ENCODE results near the gene SLC4A8. TPM values are rescaled to one million over a fixed set of nuclear protein-coding genes. Genes with fewer than 3 reads are reported as not detected.

Gene SLC4A8
- polyA plus RNA-seq, 1 donor (not counting 4 experiments of a cell fraction or from before 2014, with no cell fraction given), result 2.3 TPM

DNA sequence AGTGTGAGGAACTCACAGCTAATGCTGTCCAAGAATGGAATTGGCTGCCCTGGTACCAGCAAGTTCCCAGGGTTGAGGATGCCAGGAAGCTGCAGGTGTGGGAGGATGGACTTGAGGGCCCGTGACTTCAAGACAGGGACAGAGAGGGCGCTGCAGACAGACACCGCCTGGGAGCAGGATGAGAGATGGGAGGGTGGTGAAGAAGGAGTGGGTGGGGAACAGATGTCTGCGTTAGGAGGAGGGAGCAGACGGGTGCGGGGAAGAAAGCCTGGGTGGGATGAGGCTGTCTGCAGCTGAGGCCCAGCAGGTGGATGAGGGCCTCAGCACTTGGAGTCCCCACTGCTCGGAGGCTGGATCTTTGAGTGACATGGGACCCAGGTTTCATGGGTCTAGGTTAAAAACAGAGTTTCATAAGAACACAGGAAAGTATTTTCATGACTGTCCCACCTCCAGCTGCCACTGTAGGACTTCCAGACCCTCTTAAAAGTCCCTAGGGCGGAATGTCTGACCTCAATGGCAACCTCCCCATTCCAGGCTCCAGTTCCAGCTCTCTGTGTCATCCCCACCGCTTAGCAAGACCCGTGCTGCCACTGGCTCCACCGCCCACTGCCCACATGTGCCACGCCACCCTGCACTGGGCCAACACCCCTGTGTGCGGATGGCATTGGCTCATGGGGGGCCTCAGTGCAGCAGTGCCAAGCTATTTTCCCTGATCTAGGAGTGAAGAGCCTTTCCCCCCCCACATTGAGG, 96.1 kb downstream of the SLC4A8 start:
- TF ChIP-seq, protein P1, sequence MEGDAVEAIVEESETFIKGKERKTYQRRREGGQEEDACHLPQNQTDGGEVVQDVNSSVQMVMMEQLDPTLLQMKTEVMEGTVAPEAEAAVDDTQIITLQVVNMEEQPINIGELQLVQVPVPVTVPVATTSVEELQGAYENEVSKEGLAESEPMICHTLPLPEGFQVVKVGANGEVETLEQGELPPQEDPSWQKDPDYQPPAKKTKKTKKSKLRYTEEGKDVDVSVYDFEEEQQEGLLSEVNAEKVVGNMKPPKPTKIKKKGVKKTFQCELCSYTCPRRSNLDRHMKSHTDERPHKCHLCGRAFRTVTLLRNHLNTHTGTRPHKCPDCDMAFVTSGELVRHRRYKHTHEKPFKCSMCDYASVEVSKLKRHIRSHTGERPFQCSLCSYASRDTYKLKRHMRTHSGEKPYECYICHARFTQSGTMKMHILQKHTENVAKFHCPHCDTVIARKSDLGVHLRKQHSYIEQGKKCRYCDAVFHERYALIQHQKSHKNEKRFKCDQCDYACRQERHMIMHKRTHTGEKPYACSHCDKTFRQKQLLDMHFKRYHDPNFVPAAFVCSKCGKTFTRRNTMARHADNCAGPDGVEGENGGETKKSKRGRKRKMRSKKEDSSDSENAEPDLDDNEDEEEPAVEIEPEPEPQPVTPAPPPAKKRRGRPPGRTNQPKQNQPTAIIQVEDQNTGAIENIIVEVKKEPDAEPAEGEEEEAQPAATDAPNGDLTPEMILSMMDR (optimal IDR thresholded peaks at IDR 0.05 in 1 of 3, IDR thresholded peaks at IDR 0.05 in 1 of 3, conservative IDR thresholded peaks at IDR 0.05 in 1 of 3; ENCODE audit: extremely low read depth in 1 of 3, insufficient read depth in 2 of 3, low read length in 3 of 3), result no peak
- TF ChIP-seq EZH2 (IDR thresholded peaks at IDR 0.05; ENCODE audit: low read length), result no peak
- Histone ChIP-seq H3K27ac (ENCODE audit: control insufficient read depth, insufficient read depth, low read length) (no peak overlapping the region), H3K36me3 (ENCODE audit: control insufficient read depth in 2 of 2, extremely low read depth in 1 of 2, insufficient read depth in 2 of 2, low read length in 2 of 2) (no peaks in the 10 kb centered on the region), H3K4me2 (ENCODE audit: control insufficient read depth, extremely low read depth, insufficient read depth, low read depth, low read length) (no peak overlapping the region), H2AFZ (ENCODE audit: control insufficient read depth, low read length) (no peak overlapping the region), H3K9me1 (ENCODE audit: control insufficient read depth, extremely low read depth, insufficient read depth, low read length) (peaks cover 2% of the 10 kb centered on the region), H3K79me2 (ENCODE audit: control insufficient read depth, insufficient read depth, low read length) (no peaks in the 10 kb centered on the region), H3K4me3 (ENCODE audit: control insufficient read depth in 2 of 3, extremely low read depth in 1 of 3, insufficient read depth in 2 of 3, low read depth in 1 of 3, low read length in 3 of 3) (no peak overlapping the region), H3K9me3 (ENCODE audit: control insufficient read depth, low read depth, low read length) (no peaks in the 10 kb centered on the region), H3K4me1 (ENCODE audit: control insufficient read depth, extremely low read depth, insufficient read depth, low read length) (no peaks in the 10 kb centered on the region), H3K27me3 (ENCODE audit: control insufficient read depth, extremely low read depth, insufficient read depth, low read length) (peaks cover 3% of the 10 kb centered on the region), H3K9ac (ENCODE audit: control insufficient read depth, extremely low read depth, insufficient read depth, low read length) (no peak overlapping the region), H4K20me1 (ENCODE audit: control insufficient read depth, extremely low read depth, insufficient read depth, low read length) (no peaks in the 10 kb centered on the region)
- dilution Hi-C loops (cut with MboI; ENCODE audit: extremely low pct_ligation_motif_present, low sequenced_read_pairs), result no loop called here
- no peak for DNase-seq (ENCODE audit: low read depth, low spot score)
- FAIRE-seq, result no peak

DNA sequence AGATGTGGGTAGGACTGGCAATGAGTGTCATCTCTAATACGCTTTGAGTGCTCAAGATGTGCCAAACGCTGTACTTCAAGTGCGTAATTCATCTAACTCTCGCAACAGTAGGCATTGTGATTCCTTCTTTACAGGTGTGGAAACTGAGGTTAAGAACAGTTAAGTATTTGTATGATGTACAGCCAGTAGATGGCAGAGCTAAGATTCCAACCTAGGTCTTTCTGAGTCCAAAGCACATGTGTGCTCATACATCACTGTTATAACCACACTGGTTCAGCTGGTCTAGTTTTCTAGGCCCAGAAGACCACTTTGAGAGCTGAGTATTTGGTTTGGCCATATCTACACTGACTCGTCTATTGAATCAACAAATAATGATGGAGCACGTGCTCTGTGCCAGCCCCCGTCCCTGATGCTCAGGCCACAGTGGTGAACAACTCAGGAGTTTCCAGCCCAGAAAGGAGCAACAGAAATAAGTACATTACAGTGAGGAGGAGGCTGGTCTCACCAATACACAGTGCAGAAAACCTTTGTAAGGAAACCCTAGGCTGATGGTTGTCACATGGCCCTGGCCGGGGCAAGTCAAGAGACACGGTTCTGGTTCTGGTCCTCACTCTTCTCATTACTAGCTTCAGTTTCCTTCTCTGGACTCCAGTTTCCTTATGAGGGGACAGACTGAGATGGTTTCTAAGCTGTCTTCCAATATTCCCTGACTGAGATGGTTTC, 97.1 kb downstream of the SLC4A8 start:
- H3K9me3 ChIP-seq (ENCODE audit: control insufficient read depth, low read depth, low read length), result no peaks in the 10 kb centered on the region
- H3K36me3 ChIP-seq (ENCODE audit: control insufficient read depth in 2 of 2, extremely low read depth in 1 of 2, insufficient read depth in 2 of 2, low read length in 2 of 2), result no peaks in the 10 kb centered on the region
- TF ChIP-seq, protein P1 (optimal IDR thresholded peaks at IDR 0.05 in 1 of 3, IDR thresholded peaks at IDR 0.05 in 1 of 3, conservative IDR thresholded peaks at IDR 0.05 in 1 of 3; ENCODE audit: extremely low read depth in 1 of 3, insufficient read depth in 2 of 3, low read length in 3 of 3), result peak in 1 of 3 experiments; percentile 10
- TF ChIP-seq EZH2 (IDR thresholded peaks at IDR 0.05; ENCODE audit: low read length), result no peak
- H3K4me2 ChIP-seq (ENCODE audit: control insufficient read depth, extremely low read depth, insufficient read depth, low read depth, low read length), result no peak overlapping the region
- no peaks in the 10 kb centered on the region for H4K20me1 ChIP-seq (ENCODE audit: control insufficient read depth, extremely low read depth, insufficient read depth, low read length)
- H2AFZ ChIP-seq (ENCODE audit: control insufficient read depth, low read length), result no peak overlapping the region
- H3K9ac ChIP-seq (ENCODE audit: control insufficient read depth, extremely low read depth, insufficient read depth, low read length), result no peak overlapping the region
- no peak for FAIRE-seq
- H3K79me2 ChIP-seq (ENCODE audit: control insufficient read depth, insufficient read depth, low read length), result no peaks in the 10 kb centered on the region
- dilution Hi-C loops (cut with MboI; ENCODE audit: extremely low pct_ligation_motif_present, low sequenced_read_pairs), result no loop called here
- H3K4me3 ChIP-seq (ENCODE audit: control insufficient read depth in 2 of 3, extremely low read depth in 1 of 3, insufficient read depth in 2 of 3, low read depth in 1 of 3, low read length in 3 of 3), result no peak overlapping the region
- H3K27ac ChIP-seq (ENCODE audit: control insufficient read depth, insufficient read depth, low read length), result no peak overlapping the region
- H3K4me1 ChIP-seq (ENCODE audit: control insufficient read depth, extremely low read depth, insufficient read depth, low read length), result no peaks in the 10 kb centered on the region
- peaks cover 2% of the 10 kb centered on the region for H3K9me1 ChIP-seq (ENCODE audit: control insufficient read depth, extremely low read depth, insufficient read depth, low read length)
- H3K27me3 ChIP-seq (ENCODE audit: control insufficient read depth, extremely low read depth, insufficient read depth, low read length), result no peaks in the 10 kb centered on the region
- DNase-seq (ENCODE audit: low read depth, low spot score), result no peak
